ENCODE data around the gene RNF38.
"Not testable (repeated sequence)": the region's sequence is repeated elsewhere in the genome, so short reads cannot be mapped to it uniquely, and the experiment has no call there.

RNF38 gene

GRCh38 chr9:36325081-36325828 lies 74.8 kb downstream of the RNF38 start:
- Histone ChIP-seq H3K27me3 (ENCODE audit: control insufficient read depth in 1 of 2, insufficient read depth in 2 of 2, low read length in 2 of 2) (no peaks in the 10 kb centered on the region), H3K27ac (ENCODE audit: low read depth, low read length) (no peak overlapping the region), H3K36me3 (ENCODE audit: insufficient read depth, low read length) (no peaks in the 10 kb centered on the region), H3K4me1 (ENCODE audit: insufficient read depth, low read length) (peaks cover 3% of the 10 kb centered on the region), H3K9ac (ENCODE audit: low read length) (no peak overlapping the region), H3K4me3 (ENCODE audit: low read depth in 1 of 2, low read length in 2 of 2) (no peak overlapping the region), H3K9me3 (ENCODE audit: low read length) (no peaks in the 10 kb centered on the region)

- no peaks in the 10 kb centered on the region for H3K27me3 ChIP-seq (ENCODE audit: control insufficient read depth in 1 of 2, insufficient read depth in 2 of 2, low read length in 2 of 2)
- H3K9me3 ChIP-seq (ENCODE audit: low read length), result no peaks in the 10 kb centered on the region
- H3K27ac ChIP-seq (ENCODE audit: low read depth, low read length), result no peak overlapping the region
- peaks cover 3% of the 10 kb centered on the region for H3K4me1 ChIP-seq (ENCODE audit: insufficient read depth, low read length)
- no peak overlapping the region for H3K4me3 ChIP-seq (ENCODE audit: low read depth in 1 of 2, low read length in 2 of 2)
- no peak overlapping the region for H3K9ac ChIP-seq (ENCODE audit: low read length)
- no peaks in the 10 kb centered on the region for H3K36me3 ChIP-seq (ENCODE audit: insufficient read depth, low read length)
Observed at GRCh38 chr9:36323926-36324325, 76.1 kb downstream of the RNF38 start.

- H3K27me3 ChIP-seq (ENCODE audit: control insufficient read depth in 1 of 2, insufficient read depth in 2 of 2, low read length in 2 of 2), result no peaks in the 10 kb centered on the region
- no peak overlapping the region for H3K9ac ChIP-seq (ENCODE audit: low read length)
- no peaks in the 10 kb centered on the region for H3K4me1 ChIP-seq (ENCODE audit: insufficient read depth, low read length)
- H3K9me3 ChIP-seq (ENCODE audit: low read length), result no peaks in the 10 kb centered on the region
- no peaks in the 10 kb centered on the region for H3K36me3 ChIP-seq (ENCODE audit: insufficient read depth, low read length)
- no peak overlapping the region for H3K27ac ChIP-seq (ENCODE audit: low read depth, low read length)
- no peak overlapping the region for H3K4me3 ChIP-seq (ENCODE audit: low read depth in 1 of 2, low read length in 2 of 2)
Observed at GRCh38 chr9:36322462-36322861, 77.6 kb downstream of the RNF38 start.

- H3K4me3 ChIP-seq (ENCODE audit: low read depth in 1 of 2, low read length in 2 of 2); H3K36me3 ChIP-seq (ENCODE audit: insufficient read depth, low read length); H3K9ac ChIP-seq (ENCODE audit: low read length); H3K27ac ChIP-seq (ENCODE audit: low read depth, low read length); H3K4me1 ChIP-seq (ENCODE audit: insufficient read depth, low read length); H3K9me3 ChIP-seq (ENCODE audit: low read length); H3K27me3 ChIP-seq (ENCODE audit: control insufficient read depth in 1 of 2, insufficient read depth in 2 of 2, low read length in 2 of 2): not testable (repeated sequence)
Observed at GRCh38 chr9:36321903-36322302, 78.2 kb downstream of the RNF38 start.

- Histone ChIP-seq H3K27ac (ENCODE audit: low read depth, low read length) (no peak overlapping the region), H3K9me3 (ENCODE audit: low read length) (no peaks in the 10 kb centered on the region), H3K27me3 (ENCODE audit: control insufficient read depth in 1 of 2, insufficient read depth in 2 of 2, low read length in 2 of 2) (no peaks in the 10 kb centered on the region), H3K9ac (ENCODE audit: low read length) (no peak overlapping the region), H3K36me3 (ENCODE audit: insufficient read depth, low read length) (no peaks in the 10 kb centered on the region), H3K4me1 (ENCODE audit: insufficient read depth, low read length) (no peaks in the 10 kb centered on the region), H3K4me3 (ENCODE audit: low read depth in 1 of 2, low read length in 2 of 2) (no peak overlapping the region)
Observed at GRCh38 chr9:36320466-36320865, 79.6 kb downstream of the RNF38 start.

GRCh38 chr9:36319806-36320205 lies 80.3 kb downstream of the RNF38 start:
- H3K9ac ChIP-seq (ENCODE audit: low read length), result no peak overlapping the region
- no peaks in the 10 kb centered on the region for H3K9me3 ChIP-seq (ENCODE audit: low read length)
- H3K36me3 ChIP-seq (ENCODE audit: insufficient read depth, low read length), result no peaks in the 10 kb centered on the region
- no peak overlapping the region for H3K4me3 ChIP-seq (ENCODE audit: low read depth in 1 of 2, low read length in 2 of 2)
- no peak overlapping the region for H3K27ac ChIP-seq (ENCODE audit: low read depth, low read length)
- no peaks in the 10 kb centered on the region for H3K27me3 ChIP-seq (ENCODE audit: control insufficient read depth in 1 of 2, insufficient read depth in 2 of 2, low read length in 2 of 2)
- no peaks in the 10 kb centered on the region for H3K4me1 ChIP-seq (ENCODE audit: insufficient read depth, low read length)

- no peaks in the 10 kb centered on the region for H3K36me3 ChIP-seq (ENCODE audit: insufficient read depth, low read length)
- no peaks in the 10 kb centered on the region for H3K9me3 ChIP-seq (ENCODE audit: low read length)
- no peaks in the 10 kb centered on the region for H3K27me3 ChIP-seq (ENCODE audit: control insufficient read depth in 1 of 2, insufficient read depth in 2 of 2, low read length in 2 of 2)
- no peak overlapping the region for H3K27ac ChIP-seq (ENCODE audit: low read depth, low read length)
- H3K9ac ChIP-seq (ENCODE audit: low read length), result no peak overlapping the region
- no peak overlapping the region for H3K4me3 ChIP-seq (ENCODE audit: low read depth in 1 of 2, low read length in 2 of 2)
- H3K4me1 ChIP-seq (ENCODE audit: insufficient read depth, low read length), result no peaks in the 10 kb centered on the region
Observed at GRCh38 chr9:36319183-36319582, 80.9 kb downstream of the RNF38 start.

GRCh38 chr9:36318212-36318802 lies 81.8 kb downstream of the RNF38 start:
- Histone ChIP-seq H3K36me3 (ENCODE audit: insufficient read depth, low read length) (no peaks in the 10 kb centered on the region), H3K9me3 (ENCODE audit: low read length) (no peaks in the 10 kb centered on the region), H3K4me1 (ENCODE audit: insufficient read depth, low read length) (no peaks in the 10 kb centered on the region), H3K27me3 (ENCODE audit: control insufficient read depth in 1 of 2, insufficient read depth in 2 of 2, low read length in 2 of 2) (no peaks in the 10 kb centered on the region), H3K27ac (ENCODE audit: low read depth, low read length) (no peak overlapping the region), H3K9ac (ENCODE audit: low read length) (no peak overlapping the region), H3K4me3 (ENCODE audit: low read depth in 1 of 2, low read length in 2 of 2) (no peak overlapping the region)

GRCh38 chr9:36317766-36318165 lies 82.3 kb downstream of the RNF38 start:
- Histone ChIP-seq H3K27ac (ENCODE audit: low read depth, low read length) (no peak overlapping the region), H3K9ac (ENCODE audit: low read length) (no peak overlapping the region)

GRCh38 chr9:36316611-36317317 lies 83.3 kb downstream of the RNF38 start:
- Histone ChIP-seq H3K27me3 (ENCODE audit: control insufficient read depth in 1 of 2, insufficient read depth in 2 of 2, low read length in 2 of 2) (no peaks in the 10 kb centered on the region), H3K27ac (ENCODE audit: low read depth, low read length) (no peak overlapping the region), H3K9ac (ENCODE audit: low read length) (no peak overlapping the region), H3K9me3 (ENCODE audit: low read length) (no peaks in the 10 kb centered on the region), H3K36me3 (ENCODE audit: insufficient read depth, low read length) (no peaks in the 10 kb centered on the region), H3K4me1 (ENCODE audit: insufficient read depth, low read length) (no peaks in the 10 kb centered on the region), H3K4me3 (ENCODE audit: low read depth in 1 of 2, low read length in 2 of 2) (no peak overlapping the region)

More at GRCh38 chr9:36317766-36318165, 82.3 kb downstream of the RNF38 start:
- no peaks in the 10 kb centered on the region for H3K27me3 ChIP-seq (ENCODE audit: control insufficient read depth in 1 of 2, insufficient read depth in 2 of 2, low read length in 2 of 2)
- no peak overlapping the region for H3K4me3 ChIP-seq (ENCODE audit: low read depth in 1 of 2, low read length in 2 of 2)
- no peaks in the 10 kb centered on the region for H3K4me1 ChIP-seq (ENCODE audit: insufficient read depth, low read length)
- no peaks in the 10 kb centered on the region for H3K36me3 ChIP-seq (ENCODE audit: insufficient read depth, low read length)
- H3K9me3 ChIP-seq (ENCODE audit: low read length), result no peaks in the 10 kb centered on the region

GRCh38 chr9:36316049-36316448 lies 84.0 kb downstream of the RNF38 start:
- H3K4me3 ChIP-seq (ENCODE audit: low read depth in 1 of 2, low read length in 2 of 2), result no peak overlapping the region
- H3K9me3 ChIP-seq (ENCODE audit: low read length), result no peaks in the 10 kb centered on the region
- no peak overlapping the region for H3K27ac ChIP-seq (ENCODE audit: low read depth, low read length)
- H3K9ac ChIP-seq (ENCODE audit: low read length), result no peak overlapping the region
- H3K4me1 ChIP-seq (ENCODE audit: insufficient read depth, low read length), result no peaks in the 10 kb centered on the region
- no peaks in the 10 kb centered on the region for H3K27me3 ChIP-seq (ENCODE audit: control insufficient read depth in 1 of 2, insufficient read depth in 2 of 2, low read length in 2 of 2)
- no peaks in the 10 kb centered on the region for H3K36me3 ChIP-seq (ENCODE audit: insufficient read depth, low read length)

Data from muscle layer of colon (tissue), 2 donors.